GM10248 (cell line): ENCODE data around the gene MR1.
"Not testable (repeated sequence)": the region's sequence is repeated elsewhere in the genome, so short reads cannot be mapped to it uniquely, and the experiment has no call there.

Experiments used
- CTCF ChIA-PET: fragments of 300-600 bp; sonication (Branson Sonifier 250); formaldehyde crosslinking; extraction: SDS; loops from one replicate; lab custom pipeline; 2021; ENCODE audit warnings: antibody characterized with exemption; lab: Yijun Ruan, JAX
- POLR2A ChIA-PET: fragments of 350-650 bp; sonication (Branson Sonifier 250); formaldehyde crosslinking; extraction: SDS; loops from one replicate; lab custom pipeline; 2020; ENCODE audit warnings: antibody characterized with exemption; lab: Yijun Ruan, JAX
- DNase-seq: peaks from one replicate; pipeline ENCODE4 v3.0.0; 2012; ENCODE audit errors: extremely low spot score
- TF ChIP-seq, protein P1 (sequence below): IDR thresholded peaks from 2 replicates; pipeline ENCODE4 v1.5.1; 2012; ENCODE audit warnings: mild to moderate bottlenecking, low read depth; ENCODE audit errors: extremely low read depth, missing control alignments, control extremely low read depth

The MR1 gene

GRCh38 chr1:181023265-181024057, 10.3 kb upstream of the MR1 start:
- TF ChIP-seq, protein P1, sequence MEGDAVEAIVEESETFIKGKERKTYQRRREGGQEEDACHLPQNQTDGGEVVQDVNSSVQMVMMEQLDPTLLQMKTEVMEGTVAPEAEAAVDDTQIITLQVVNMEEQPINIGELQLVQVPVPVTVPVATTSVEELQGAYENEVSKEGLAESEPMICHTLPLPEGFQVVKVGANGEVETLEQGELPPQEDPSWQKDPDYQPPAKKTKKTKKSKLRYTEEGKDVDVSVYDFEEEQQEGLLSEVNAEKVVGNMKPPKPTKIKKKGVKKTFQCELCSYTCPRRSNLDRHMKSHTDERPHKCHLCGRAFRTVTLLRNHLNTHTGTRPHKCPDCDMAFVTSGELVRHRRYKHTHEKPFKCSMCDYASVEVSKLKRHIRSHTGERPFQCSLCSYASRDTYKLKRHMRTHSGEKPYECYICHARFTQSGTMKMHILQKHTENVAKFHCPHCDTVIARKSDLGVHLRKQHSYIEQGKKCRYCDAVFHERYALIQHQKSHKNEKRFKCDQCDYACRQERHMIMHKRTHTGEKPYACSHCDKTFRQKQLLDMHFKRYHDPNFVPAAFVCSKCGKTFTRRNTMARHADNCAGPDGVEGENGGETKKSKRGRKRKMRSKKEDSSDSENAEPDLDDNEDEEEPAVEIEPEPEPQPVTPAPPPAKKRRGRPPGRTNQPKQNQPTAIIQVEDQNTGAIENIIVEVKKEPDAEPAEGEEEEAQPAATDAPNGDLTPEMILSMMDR: no peak
- DNase-seq: no peak
- ChIA-PET CTCF (interaction anchor here (2.2 to 9.0 kb wide), 3 partner anchors 13 to 130 kb away, joined by 5 to 86 read pairs (median 9); partner anchors contain the start of gene MR1), POLR2A (interaction anchor here (0.6 to 2.7 kb wide), 5 partner anchors 10 to 508 kb away, joined by 3 to 14 read pairs (median 6); partner anchors contain the start of genes IER5 and MR1)

GRCh38 chr1:181028196-181028595, 5.6 kb upstream of the MR1 start:
- no peak for DNase-seq
- TF ChIP-seq, protein P1: no peak
- ChIA-PET POLR2A (no interaction called here), CTCF (interaction anchor here (1.9 kb wide), 2 partner anchors 10 to 114 kb away, joined by 6 to 7 read pairs; no protein-coding TSS in a partner anchor)

DNA sequence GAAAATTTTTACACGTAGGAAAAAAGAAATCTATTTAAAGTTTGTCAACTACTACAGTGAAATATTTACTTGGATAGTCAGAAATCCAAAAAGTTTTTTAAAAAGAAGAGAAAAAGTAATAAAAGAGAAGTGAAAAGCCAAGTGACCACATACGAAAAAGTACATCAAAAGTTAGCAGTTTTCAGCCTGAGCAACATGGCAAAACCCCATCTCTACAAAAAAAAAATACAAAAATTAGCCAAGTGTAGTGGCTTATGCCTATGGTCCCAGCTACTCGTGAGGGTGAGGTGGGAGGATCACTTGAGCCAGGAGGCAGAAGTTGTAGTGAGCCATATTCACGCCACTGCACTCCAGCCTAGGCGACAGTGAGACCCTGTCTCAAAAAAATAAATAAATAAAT, 5.2 kb upstream of the MR1 start:
- ChIA-PET POLR2A (interaction anchor here (1.4 kb wide), 1 partner anchor 62 kb away, joined by 5 read pairs; no protein-coding TSS in a partner anchor), CTCF (interaction anchor here (0.8 to 1.9 kb wide), 3 partner anchors 10 to 113 kb away, joined by 3 to 7 read pairs (median 6); no protein-coding TSS in a partner anchor)
- no peak for DNase-seq
- TF ChIP-seq, protein P1: no peak

DNA sequence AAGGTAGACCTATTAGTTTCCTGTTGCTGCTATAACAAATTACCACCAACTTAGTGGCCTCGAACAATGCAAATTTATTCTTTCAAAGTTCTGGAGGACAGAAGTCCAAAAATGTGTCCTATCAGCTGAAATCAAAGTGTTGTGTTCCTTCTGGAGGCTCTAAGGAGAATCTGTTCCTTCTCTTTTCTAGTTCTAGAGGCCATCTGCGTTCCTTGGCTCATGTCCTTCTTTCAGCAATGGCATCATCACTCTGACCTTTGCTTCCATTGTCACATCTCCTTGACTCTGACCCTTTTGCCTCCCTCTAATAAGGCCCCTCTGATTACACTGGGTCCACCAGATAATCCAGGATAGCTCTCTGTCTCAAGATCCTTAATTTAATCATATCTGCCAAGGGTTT, 1.2 kb upstream of the MR1 start:
- no peak for DNase-seq
- ChIA-PET CTCF (interaction anchor here (0.7 to 17.3 kb wide), 7 partner anchors 10 to 151 kb away, joined by 3 to 300 read pairs (median 3); partner anchors contain the start of gene STX6), POLR2A (interaction anchor here (1.3 to 4.1 kb wide), 3 partner anchors 10 to 57 kb away, joined by 4 to 14 read pairs (median 9); partner anchors contain the start of genes IER5 and STX6)
- TF ChIP-seq, protein P1: no peak

GRCh38 chr1:181033128-181033798, 520 bp upstream of the MR1 start:
- POLR2A ChIA-PET: interaction anchor here (1.3 to 4.1 kb wide), 3 partner anchors 10 to 56 kb away, joined by 4 to 14 read pairs (median 9); partner anchors contain the start of genes IER5 and STX6

GRCh38 chr1:181035210-181035609, 1.4 kb downstream of the MR1 start:
- DNase-seq: not testable (repeated sequence)
- POLR2A ChIA-PET: interaction anchor here (4.1 kb wide), 1 partner anchor 54 kb away, joined by 14 read pairs; the partner anchor contains the start of gene IER5
- CTCF ChIA-PET: interaction anchor here (0.6 to 17.3 kb wide), 8 partner anchors 9 to 153 kb away, joined by 3 to 300 read pairs (median 22); partner anchors contain the start of gene STX6

More at GRCh38 chr1:181033128-181033798, 520 bp upstream of the MR1 start:
- TF ChIP-seq, protein P1: no peak
- DNase-seq: no peak
- CTCF ChIA-PET: interaction anchor here (0.7 to 17.3 kb wide), 8 partner anchors 9 to 151 kb away, joined by 3 to 300 read pairs (median 5); partner anchors contain the start of gene STX6
